HEK293 (cell line): ENCODE results near the gene OSCAR.

ENCODE experiments used
- CTCF ChIA-PET: fragments of 350-600 bp; formaldehyde crosslinking; extraction: SDS; loops from one replicate; lab custom pipeline; 2021; ENCODE audit warnings: antibody characterized with exemption; lab: Yijun Ruan, JAX
- POLR2A ChIA-PET: fragments of 300-600 bp; formaldehyde crosslinking; extraction: SDS; loops from one replicate; lab custom pipeline; 2020; ENCODE audit warnings: antibody characterized with exemption, inconsistent platforms; lab: Yijun Ruan, JAX
- H3K27ac ChIP-seq: fragments of 200-500 bp; sonication (Bioruptor generic); 2 replicates; pipeline ENCODE4 v1.5.1; 2014; ENCODE audit warnings: low read depth, low read length, control low read depth, inconsistent platforms; ENCODE audit errors: extremely low read depth
- H3K36me3 ChIP-seq, 2 experiments: fragments of 200-500 bp in 1 of 2; sonication (Bioruptor generic) in 1 of 2; 1 replicate in 1 of 2; 2 replicates in 1 of 2; pipeline ENCODE4 v1.5.1; 2014 to 2017; ENCODE audit warnings: inconsistent platforms in 2 of 2, low read length in 2 of 2; ENCODE audit not compliant: control insufficient read depth in 2 of 2, insufficient read depth in 1 of 2
- H3K4me1 ChIP-seq: fragments of 200-500 bp; sonication (Bioruptor generic); 2 replicates; pipeline ENCODE4 v1.5.1; 2014; ENCODE audit warnings: mild to moderate bottlenecking, low read length, inconsistent platforms; ENCODE audit not compliant: control insufficient read depth, insufficient read depth
- H3K4me3 ChIP-seq: 2 replicates; pipeline ENCODE4 v1.5.1; 2011; ENCODE audit warnings: low read depth, mild to moderate bottlenecking, control low read depth, low read length, moderate library complexity
- H3K9me3 ChIP-seq: fragments of 200-500 bp; sonication (Bioruptor generic); 2 replicates; pipeline ENCODE4 v1.5.1; 2014; ENCODE audit warnings: low read depth, low read length, inconsistent platforms; ENCODE audit not compliant: control insufficient read depth, insufficient read depth
- CTCF ChIP-seq: fragments of 450-650 bp; formaldehyde crosslinking; IDR thresholded peaks from 2 replicates; pipeline ENCODE4 v1.5.1; 2016; ENCODE audit warnings: missing biosample characterization, missing genetic modification characterization
- EGR2 ChIP-seq: fragments of 450-650 bp; formaldehyde crosslinking; IDR thresholded peaks from 2 replicates; pipeline ENCODE4 v1.5.1; 2016; ENCODE audit warnings: low read depth, missing biosample characterization, missing genetic modification characterization
- GLI2 ChIP-seq: fragments of 450-650 bp; formaldehyde crosslinking; IDR thresholded peaks from 2 replicates; pipeline ENCODE4; 2017; ENCODE audit warnings: missing biosample characterization, missing genetic modification characterization, low read depth, borderline replicate concordance
- INSM2 ChIP-seq: fragments of 450-650 bp; formaldehyde crosslinking; IDR thresholded peaks from 2 replicates; pipeline ENCODE4 v1.5.1; 2016; ENCODE audit warnings: missing biosample characterization, missing genetic modification characterization
- KLF1 ChIP-seq: fragments of 450-650 bp; formaldehyde crosslinking; IDR thresholded peaks from 2 replicates; pipeline ENCODE4 v1.5.1; 2016; ENCODE audit warnings: missing biosample characterization, missing genetic modification characterization
- MEIS1 ChIP-seq: sonication (generic); formaldehyde crosslinking; IDR thresholded peaks from 2 replicates; pipeline ENCODE4 v1.8.1; 2022; ENCODE audit warnings: missing genetic modification reagents, mild to moderate bottlenecking, borderline replicate concordance
- PBX3 ChIP-seq: sonication (generic); formaldehyde crosslinking; IDR thresholded peaks from 2 replicates; pipeline ENCODE4 v1.8.1; 2022; ENCODE audit warnings: mild to moderate bottlenecking, moderate library complexity, missing genetic modification reagents
- SP3 ChIP-seq: fragments of 450-650 bp; formaldehyde crosslinking; IDR thresholded peaks from 2 replicates; pipeline ENCODE4 v1.5.1; 2016; ENCODE audit warnings: missing biosample characterization, missing genetic modification characterization
- ZBTB11 ChIP-seq: fragments of 450-650 bp; formaldehyde crosslinking; conservative IDR thresholded peaks from 2 replicates; pipeline ENCODE4 v1.5.1; 2016; ENCODE audit warnings: low read depth, missing biosample characterization, missing genetic modification characterization
- ZIC2 ChIP-seq: fragments of 450-650 bp; formaldehyde crosslinking; IDR thresholded peaks from 2 replicates; pipeline ENCODE4 v1.5.1; 2016; ENCODE audit warnings: missing biosample characterization, missing genetic modification characterization
- ZNF544 ChIP-seq: fragments of 450-650 bp; formaldehyde crosslinking; IDR thresholded peaks from 2 replicates; pipeline ENCODE4 v1.5.0; 2017; ENCODE audit warnings: missing biosample characterization, missing genetic modification characterization
- ZNF571 ChIP-seq: fragments of 450-650 bp; formaldehyde crosslinking; IDR thresholded peaks from 2 replicates; pipeline ENCODE4 v1.5.0; 2017; ENCODE audit warnings: missing biosample characterization, missing genetic modification characterization
- ZNF600 ChIP-seq: fragments of 450-650 bp; formaldehyde crosslinking; IDR thresholded peaks from 2 replicates; pipeline ENCODE4 v1.5.1; 2016; ENCODE audit warnings: missing biosample characterization, missing genetic modification characterization
- ZNF660 ChIP-seq: fragments of 450-650 bp; IDR thresholded peaks from 2 replicates; pipeline ENCODE4 v1.5.1; 2018; ENCODE audit warnings: missing biosample characterization, mild to moderate bottlenecking, missing genetic modification characterization
- ZNF664 ChIP-seq: fragments of 450-650 bp; formaldehyde crosslinking; IDR thresholded peaks from 2 replicates; pipeline ENCODE4 v1.5.1; 2016; ENCODE audit warnings: missing biosample characterization, missing genetic modification characterization
- ZNF692 ChIP-seq: fragments of 450-650 bp; formaldehyde crosslinking; IDR thresholded peaks from 2 replicates; pipeline ENCODE4 v1.5.1; 2016; ENCODE audit warnings: missing biosample characterization, missing genetic modification characterization
- ZNF701 ChIP-seq: fragments of 450-650 bp; formaldehyde crosslinking; IDR thresholded peaks from 2 replicates; pipeline ENCODE4 v1.5.1; 2016; ENCODE audit warnings: missing biosample characterization, missing genetic modification characterization
- ZNF768 ChIP-seq: fragments of 450-650 bp; formaldehyde crosslinking; IDR thresholded peaks from 2 replicates; pipeline ENCODE4 v1.5.1; 2018; ENCODE audit warnings: missing biosample characterization, mild to moderate bottlenecking, missing genetic modification characterization
- ZNF830 ChIP-seq: fragments of 450-650 bp; IDR thresholded peaks from 2 replicates; pipeline ENCODE4 v1.5.0; 2018; ENCODE audit warnings: missing biosample characterization, missing genetic modification characterization, low read depth, mild to moderate bottlenecking, moderate library complexity

Gene OSCAR

GRCh38 chr19:54115109-54116063, 14.8 kb upstream of the OSCAR start, which contains the start of the genes PRPF31 and TFPT (continued):
- TF ChIP-seq CTCF (tag by site-specific recombination), result 0 out of 2 replicates have a peak, but pooled peaks have one; percentile 42
- TF ChIP-seq KLF1, result peak; percentile 78
- peak; percentile 83 for TF ChIP-seq ZNF664 (tag by site-specific recombination)
- 0 out of 2 replicates have a peak, but pooled peaks have one; percentile 57 for TF ChIP-seq ZNF600 (tag by site-specific recombination)
- peak; percentile 70 for TF ChIP-seq ZIC2 (tag by site-specific recombination)
- TF ChIP-seq ZNF571 (tag by site-specific recombination), result no peak
- TF ChIP-seq ZNF830, result no peak
- peak; percentile 97 for TF ChIP-seq SP3 (tag by site-specific recombination)
- peak; percentile 77 for TF ChIP-seq INSM2 (tag by site-specific recombination)
- TF ChIP-seq ZBTB11 (tag by site-specific recombination), result peak; percentile 74
- TF ChIP-seq ZNF660 (tag by site-specific recombination), result peak; percentile 93; the same call in 1 of the 2 replicates
- TF ChIP-seq, all 188 proteins: peak for 83

- Histone ChIP-seq H3K4me1 (peaks cover 7% of the 10 kb centered on the region), H3K9me3 (no peaks in the 10 kb centered on the region), H3K27ac (peak overlapping the region; percentile 80; the same call in 1 of the 2 replicates), H3K36me3 (peaks cover 46 to 52% of the 10 kb centered on the region in 2 experiments), H3K4me3 (peak overlapping the region; percentile 95)
- ChIA-PET POLR2A (interaction anchor here (0.6 to 6.2 kb wide), 18 partner anchors 8 to 1572 kb away, joined by 3 to 116 read pairs (median 5); partner anchors contain the start of genes CNOT3, LENG1, LENG8 and MBOAT7), CTCF (interaction anchor here (0.6 to 1.5 kb wide), 6 partner anchors 42 to 301 kb away, joined by 3 read pairs; partner anchors contain the start of genes MBOAT7 and TTYH1)
- TF ChIP-seq EGR2 (tag by site-specific recombination), result no peak
- TF ChIP-seq MEIS1 (CRISPR knock-in tag), result no peak
- no peak for TF ChIP-seq ZNF692 (tag by site-specific recombination)
- TF ChIP-seq ZNF701 (tag by site-specific recombination), result no peak
- TF ChIP-seq PBX3 (CRISPR knock-in tag), result no peak
- no peak for TF ChIP-seq ZNF768 (tag by site-specific recombination)
- no peak for TF ChIP-seq GLI2
- no peak for TF ChIP-seq ZNF544 (tag by site-specific recombination)
Measured at GRCh38 chr19:54114340-54115108, 13.9 kb upstream of the OSCAR start.
